HG03039 (cell line): ENCODE measurements around the gene PTPN23.

Experiments used
- ATAC-seq: cut with Tn5 transposase; IDR thresholded peaks from one replicate; pipeline ENCODE4 v1.9.1; 2021; ENCODE audit warnings: mild to moderate bottlenecking, moderate library complexity; ENCODE audit not compliant: unreplicated experiment

Gene PTPN23

GRCh38 chr3:47404955-47405790 lies 24.4 kb downstream of the PTPN23 start:
- no peak for ATAC-seq

- ATAC-seq: no peak
Measured at GRCh38 chr3:47405820-47406761, 25.3 kb downstream of the PTPN23 start.

- ATAC-seq: no peak
Measured at GRCh38 chr3:47406762-47407149, 25.9 kb downstream of the PTPN23 start.

DNA sequence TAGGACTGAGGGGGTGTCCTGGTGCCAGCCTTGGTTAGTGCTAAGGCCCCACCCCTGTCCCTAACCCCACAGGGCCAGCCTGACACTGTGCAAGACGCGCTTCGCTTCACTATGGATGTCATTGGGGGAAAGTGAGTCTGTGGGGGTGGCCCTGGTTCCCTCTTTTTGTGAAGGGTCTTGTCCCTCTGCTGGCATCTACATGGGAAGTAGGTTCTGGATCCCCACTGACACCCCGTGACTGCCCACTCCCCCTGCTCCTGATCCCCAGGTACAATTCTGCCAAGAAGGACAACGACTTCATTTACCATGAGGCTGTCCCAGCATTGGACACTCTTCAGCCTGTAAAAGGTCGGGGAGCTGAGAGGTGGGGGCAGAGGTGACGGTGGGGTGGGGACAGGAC lies 26.4 kb downstream of the PTPN23 start:
- ATAC-seq: no peak

DNA sequence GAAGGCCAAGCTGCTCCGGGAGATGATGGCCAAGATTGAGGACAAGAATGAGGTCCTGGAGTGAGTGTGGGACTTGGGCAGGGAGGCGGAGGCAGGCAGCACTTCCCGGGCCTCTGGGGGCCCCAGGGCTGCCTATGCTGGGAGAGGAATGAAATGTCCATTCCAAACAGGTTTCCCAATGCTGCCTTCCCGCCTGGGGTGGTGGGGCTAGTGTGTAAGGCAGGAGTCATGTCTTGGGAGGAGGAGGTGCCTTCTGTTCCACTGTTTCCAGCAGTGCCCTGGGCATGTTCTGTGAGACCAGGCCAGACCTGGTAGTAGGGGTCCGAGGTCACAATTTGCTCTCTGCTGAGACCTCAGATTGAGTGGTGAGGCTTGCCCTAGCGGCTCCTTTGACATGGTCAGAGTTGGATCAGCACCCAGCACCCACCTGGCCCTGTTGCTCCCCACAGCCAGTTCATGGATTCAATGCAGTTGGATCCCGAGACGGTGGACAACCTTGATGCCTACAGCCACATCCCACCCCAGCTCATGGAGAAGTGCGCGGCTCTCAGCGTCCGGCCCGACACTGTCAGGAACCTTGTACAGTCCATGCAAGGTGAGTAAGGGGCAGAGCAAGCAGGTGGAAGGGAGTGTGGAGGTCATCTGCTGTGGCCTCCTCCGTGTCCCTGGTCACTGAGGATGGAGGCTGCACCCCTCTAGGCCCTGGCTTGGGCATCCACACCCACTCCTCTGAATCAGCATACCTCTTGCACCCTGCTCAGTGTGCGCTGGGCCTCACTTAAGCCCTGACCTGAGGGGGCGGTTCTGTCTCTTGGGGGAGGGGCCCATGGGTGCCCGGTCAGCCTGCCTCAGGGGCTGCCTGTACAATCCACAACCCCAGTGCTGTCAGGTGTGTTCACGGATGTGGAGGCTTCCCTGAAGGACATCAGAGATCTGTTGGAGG lies 27.3 kb downstream of the PTPN23 start:
- ATAC-seq: no peak

GRCh38 chr3:47408839-47409229 lies 28.0 kb downstream of the PTPN23 start:
- no peak for ATAC-seq

GRCh38 chr3:47409284-47409683 lies 28.5 kb downstream of the PTPN23 start:
- no peak for ATAC-seq

DNA sequence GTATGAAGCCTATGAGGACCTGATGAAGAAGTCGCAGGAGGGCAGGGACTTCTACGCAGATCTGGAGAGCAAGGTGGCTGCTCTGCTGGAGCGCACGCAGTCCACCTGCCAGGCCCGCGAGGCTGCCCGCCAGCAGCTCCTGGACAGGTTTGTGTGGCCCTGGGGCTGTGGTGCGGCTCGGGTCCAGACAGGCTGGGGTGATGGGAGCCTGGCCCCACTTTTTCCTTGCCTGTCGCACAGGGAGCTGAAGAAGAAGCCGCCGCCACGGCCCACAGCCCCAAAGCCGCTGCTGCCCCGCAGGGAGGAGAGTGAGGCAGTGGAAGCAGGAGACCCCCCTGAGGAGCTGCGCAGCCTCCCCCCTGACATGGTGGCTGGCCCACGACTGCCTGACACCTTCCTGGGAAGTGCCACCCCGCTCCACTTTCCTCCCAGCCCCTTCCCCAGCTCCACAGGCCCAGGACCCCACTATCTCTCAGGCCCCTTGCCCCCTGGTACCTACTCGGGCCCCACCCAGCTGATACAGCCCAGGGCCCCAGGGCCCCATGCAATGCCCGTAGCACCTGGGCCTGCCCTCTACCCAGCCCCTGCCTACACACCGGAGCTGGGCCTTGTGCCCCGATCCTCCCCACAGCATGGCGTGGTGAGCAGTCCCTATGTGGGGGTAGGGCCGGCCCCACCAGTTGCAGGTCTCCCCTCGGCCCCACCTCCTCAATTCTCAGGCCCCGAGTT lies 29.0 kb downstream of the PTPN23 start:
- no peak for ATAC-seq

- ATAC-seq: no peak
Measured at GRCh38 chr3:47410417-47410720, 29.5 kb downstream of the PTPN23 start.

DNA sequence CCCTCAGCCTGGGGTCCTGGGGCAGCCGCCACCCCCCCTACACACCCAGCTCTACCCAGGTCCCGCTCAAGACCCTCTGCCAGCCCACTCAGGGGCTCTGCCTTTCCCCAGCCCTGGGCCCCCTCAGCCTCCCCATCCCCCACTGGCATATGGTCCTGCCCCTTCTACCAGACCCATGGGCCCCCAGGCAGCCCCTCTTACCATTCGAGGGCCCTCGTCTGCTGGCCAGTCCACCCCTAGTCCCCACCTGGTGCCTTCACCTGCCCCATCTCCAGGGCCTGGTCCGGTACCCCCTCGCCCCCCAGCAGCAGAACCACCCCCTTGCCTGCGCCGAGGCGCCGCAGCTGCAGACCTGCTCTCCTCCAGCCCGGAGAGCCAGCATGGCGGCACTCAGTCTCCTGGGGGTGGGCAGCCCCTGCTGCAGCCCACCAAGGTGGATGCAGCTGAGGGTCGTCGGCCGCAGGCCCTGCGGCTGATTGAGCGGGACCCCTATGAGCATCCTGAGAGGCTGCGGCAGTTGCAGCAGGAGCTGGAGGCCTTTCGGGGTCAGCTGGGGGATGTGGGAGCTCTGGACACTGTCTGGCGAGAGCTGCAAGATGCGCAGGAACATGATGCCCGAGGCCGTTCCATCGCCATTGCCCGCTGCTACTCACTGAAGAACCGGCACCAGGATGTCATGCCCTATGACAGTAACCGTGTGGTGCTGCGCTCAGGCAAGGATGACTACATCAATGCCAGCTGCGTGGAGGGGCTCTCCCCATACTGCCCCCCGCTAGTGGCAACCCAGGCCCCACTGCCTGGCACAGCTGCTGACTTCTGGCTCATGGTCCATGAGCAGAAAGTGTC lies 30.2 kb downstream of the PTPN23 start:
- ATAC-seq: no peak

GRCh38 chr3:47411696-47412452 lies 31.1 kb downstream of the PTPN23 start:
- ATAC-seq: no peak

GRCh38 chr3:47412453-47412756 lies 31.6 kb downstream of the PTPN23 start:
- no peak for ATAC-seq

GRCh38 chr3:47412842-47413520 lies 32.2 kb downstream of the PTPN23 start:
- ATAC-seq: no peak

DNA sequence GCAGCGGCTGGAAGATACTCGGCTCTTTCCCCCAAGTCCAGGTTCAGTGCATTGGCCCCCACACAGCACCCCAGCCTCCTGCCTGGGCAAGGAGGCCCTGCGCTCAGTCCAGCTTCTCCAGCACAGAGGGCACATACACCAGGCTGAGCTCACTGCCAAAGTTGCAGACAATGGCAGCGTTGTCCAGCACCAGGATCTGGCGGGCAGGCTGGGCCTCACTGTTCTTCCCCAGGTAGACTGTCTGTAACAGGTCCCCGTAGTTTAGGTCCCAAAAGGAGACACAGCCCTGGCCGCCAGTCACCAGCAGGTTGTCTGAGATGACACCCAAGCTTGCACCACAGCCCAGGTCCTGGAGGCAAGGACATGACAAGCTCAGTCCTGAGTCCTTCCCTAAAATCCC lies 32.9 kb downstream of the PTPN23 start:
- no peak for ATAC-seq

- no peak for ATAC-seq
Measured at GRCh38 chr3:47414161-47414564, 33.3 kb downstream of the PTPN23 start.

GRCh38 chr3:47414666-47415587 lies 34.1 kb downstream of the PTPN23 start:
- no peak for ATAC-seq

DNA sequence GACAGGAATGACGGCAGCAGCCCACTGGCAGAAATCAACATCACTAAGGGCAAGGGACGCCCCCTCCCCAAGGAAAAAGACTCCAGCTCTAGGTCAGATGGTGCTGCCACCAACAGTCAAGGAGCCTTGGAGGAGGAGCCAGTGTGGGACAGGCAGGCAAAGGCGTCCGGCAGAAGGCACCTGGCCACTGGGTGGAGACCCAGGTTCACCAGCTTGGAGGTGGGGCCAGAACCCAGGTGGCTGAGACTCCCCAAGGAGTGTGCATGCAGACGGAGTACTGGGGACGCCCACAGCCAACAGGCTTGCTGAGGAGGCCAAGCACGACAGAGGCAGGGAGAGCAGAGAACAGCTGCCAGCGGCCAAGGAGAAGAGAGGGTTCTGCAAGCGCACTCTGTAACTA lies 35.2 kb downstream of the PTPN23 start:
- ATAC-seq: no peak
